Naive B cell (primary cell): ENCODE results near the gene BCL6B. TPM values are rescaled to one million over a fixed set of nuclear protein-coding genes. Genes with fewer than 3 reads are reported as not detected.

ENCODE experiments used
- ATAC-seq, 2 donors: fragments of 150-1000 bp; cut with Tn5 transposase; 2 replicates each; pipeline ENCODE4 v1.10.0; 2021; ENCODE audit warnings: low read depth in 2 of 2, mild to moderate bottlenecking in 2 of 2, moderate library complexity in 2 of 2
- DNase-seq: peaks from one replicate; pipeline ENCODE4 v3.0.0; 2022
- H3K27ac Mint-ChIP-seq, 6 donors: one replicate each; pipeline ENCODE4 v1.8.0; 2020 to 2022; ENCODE audit warnings: mild to moderate bottlenecking in 6 of 6, mixed read lengths in 6 of 6, moderate library complexity in 5 of 6, inconsistent platforms in 2 of 6
- H3K27me3 Mint-ChIP-seq, 3 donors: one replicate each; pipeline ENCODE4 v1.8.0; 2021 to 2022; ENCODE audit warnings: mixed read lengths in 3 of 3, mild to moderate bottlenecking in 1 of 3
- H3K36me3 Mint-ChIP-seq, 2 donors: one replicate each; pipeline ENCODE4 v1.8.0; 2020 to 2022; ENCODE audit warnings: mixed read lengths in 2 of 2, inconsistent platforms in 1 of 2, mild to moderate bottlenecking in 1 of 2
- H3K4me1 Mint-ChIP-seq, 3 donors: one replicate each; pipeline ENCODE4 v1.8.0; 2020 to 2022; ENCODE audit warnings: mixed read lengths in 3 of 3, inconsistent platforms in 1 of 3, mild to moderate bottlenecking in 1 of 3, moderate library complexity in 1 of 3
- H3K4me3 Mint-ChIP-seq, 8 donors: one replicate each; pipeline ENCODE4 v1.8.0; 2020 to 2022; ENCODE audit warnings: mild to moderate bottlenecking in 8 of 8, mixed read lengths in 8 of 8, moderate library complexity in 8 of 8, inconsistent platforms in 2 of 8
- H3K9me3 Mint-ChIP-seq, 7 donors: one replicate each; pipeline ENCODE4 v1.8.0; 2020 to 2022; ENCODE audit warnings: mixed read lengths in 7 of 7, mild to moderate bottlenecking in 5 of 7, inconsistent platforms in 2 of 7, moderate library complexity in 1 of 7
- polyA plus RNA-seq, 6 donors: library from polyadenylated mRNA; unstranded; fragments of 300-500 nt; fragmentation: Illumina TruSeq; gene quantifications; one replicate each; pipeline ENCODE4 v1.2.3, GENCODE V29; 2021; ENCODE audit warnings: low read depth in 6 of 6

Gene BCL6B
- polyA plus RNA-seq, 6 donors from 2014 or later = 0.21 to 0.36 (median 0.29) TPM; not detected in 3

- H3K36me3 Mint-ChIP-seq = no peaks in the 10 kb centered on the region
- H3K27ac Mint-ChIP-seq = peak overlapping the region in 1 of 6 donors; percentile 60
- DNase-seq = no peak
- no peaks in the 10 kb centered on the region for H3K9me3 Mint-ChIP-seq
- no peak overlapping the region for H3K4me3 Mint-ChIP-seq
- H3K4me1 Mint-ChIP-seq = peaks cover 0 to 3% (median 0%) of the 10 kb centered on the region in 3 donors
- no peak for ATAC-seq
- H3K27me3 Mint-ChIP-seq = peaks cover 20 to 40% (median 28%) of the 10 kb centered on the region in 3 donors
Measured at GRCh38 chr17:7060165-7060891, 37.5 kb downstream of the BCL6B start.

GRCh38 chr17:7063518-7064094 is 40.8 kb downstream of the BCL6B start:
- Mint-ChIP-seq H3K27ac (peak overlapping the region in 1 of 6 donors; percentile 79), H3K4me1 (peaks cover 0 to 3% (median 0%) of the 10 kb centered on the region in 3 donors), H3K36me3 (peaks cover 6 to 15% of the 10 kb centered on the region in 2 donors), H3K27me3 (peaks cover 20 to 56% (median 42%) of the 10 kb centered on the region in 3 donors), H3K9me3 (peaks cover 6 to 22% (median 14%) of the 10 kb centered on the region in 7 donors), H3K4me3 (no peak overlapping the region)
- no peak for ATAC-seq
- no peak for DNase-seq

- Mint-ChIP-seq H3K27me3 (peaks cover 14 to 52% (median 42%) of the 10 kb centered on the region in 3 donors), H3K4me3 (no peak overlapping the region), H3K4me1 (peaks cover 0 to 3% (median 0%) of the 10 kb centered on the region in 3 donors), H3K36me3 (peaks cover 9 to 21% of the 10 kb centered on the region in 2 donors), H3K27ac (peak overlapping the region in 1 of 6 donors; percentile 37), H3K9me3 (peaks cover 11 to 29% (median 18%) of the 10 kb centered on the region in 7 donors)
- no peak for DNase-seq
- ATAC-seq = no peak
Measured at GRCh38 chr17:7064261-7064660, 41.4 kb downstream of the BCL6B start.

GRCh38 chr17:7067198-7067597 is 44.3 kb downstream of the BCL6B start:
- no peak for DNase-seq
- H3K27ac Mint-ChIP-seq = no peak overlapping the region
- H3K4me3 Mint-ChIP-seq = no peak overlapping the region
- H3K27me3 Mint-ChIP-seq = peaks cover 8 to 57% (median 47%) of the 10 kb centered on the region in 3 donors
- ATAC-seq = no peak
- H3K9me3 Mint-ChIP-seq = peaks cover 11 to 30% (median 18%) of the 10 kb centered on the region in 7 donors
- peaks cover 9 to 25% of the 10 kb centered on the region in 2 donors for H3K36me3 Mint-ChIP-seq
- H3K4me1 Mint-ChIP-seq = peaks cover under 1 to 14% (median 9%) of the 10 kb centered on the region in 3 donors

- Mint-ChIP-seq H3K27ac (peak overlapping the region in 1 of 6 donors; percentile 88), H3K4me3 (no peak overlapping the region), H3K27me3 (peaks cover 7 to 56% (median 39%) of the 10 kb centered on the region in 3 donors), H3K4me1 (peaks cover 6 to 25% (median 13%) of the 10 kb centered on the region in 3 donors), H3K9me3 (peaks cover 11 to 30% (median 18%) of the 10 kb centered on the region in 7 donors), H3K36me3 (peaks cover 9 to 25% of the 10 kb centered on the region in 2 donors)
- no peak for ATAC-seq
- no peak for DNase-seq
Measured at GRCh38 chr17:7068268-7068667, 45.4 kb downstream of the BCL6B start.

- peaks cover 9 to 25% of the 10 kb centered on the region in 2 donors for H3K36me3 Mint-ChIP-seq
- peaks cover 6 to 26% (median 10%) of the 10 kb centered on the region in 3 donors for H3K4me1 Mint-ChIP-seq
- no peak overlapping the region for H3K4me3 Mint-ChIP-seq
- ATAC-seq (no peak), DNase-seq (no peak)
- peaks cover 11 to 30% (median 18%) of the 10 kb centered on the region in 7 donors for H3K9me3 Mint-ChIP-seq
- H3K27me3 Mint-ChIP-seq = peaks cover 0 to 35% (median 24%) of the 10 kb centered on the region in 3 donors
- H3K27ac Mint-ChIP-seq = peak overlapping the region in 1 of 6 donors; percentile 34
Measured at GRCh38 chr17:7070712-7071111, 47.9 kb downstream of the BCL6B start.

GRCh38 chr17:7072406-7072805 is 49.6 kb downstream of the BCL6B start:
- Mint-ChIP-seq H3K4me3 (peak overlapping the region in 5 of 8 donors; percentile 4 to 78 (median 56)), H3K4me1 (peaks cover 6 to 31% (median 10%) of the 10 kb centered on the region in 3 donors), H3K27me3 (peaks cover 0 to 36% (median 19%) of the 10 kb centered on the region in 3 donors), H3K27ac (peak overlapping the region in 5 of 6 donors; percentile 20 to 95 (median 72)), H3K9me3 (peaks cover 9 to 20% (median 15%) of the 10 kb centered on the region in 7 donors), H3K36me3 (peaks cover 9 to 22% of the 10 kb centered on the region in 2 donors)
- DNase-seq = no peak
- no peak for ATAC-seq

GRCh38 chr17:7074931-7075330 is 52.1 kb downstream of the BCL6B start:
- Mint-ChIP-seq H3K27ac (no peak overlapping the region), H3K36me3 (no peaks in the 10 kb centered on the region), H3K27me3 (peaks cover 0 to 38% (median 13%) of the 10 kb centered on the region in 3 donors), H3K4me3 (no peak overlapping the region), H3K9me3 (no peaks in the 10 kb centered on the region), H3K4me1 (peaks cover 6 to 31% (median 10%) of the 10 kb centered on the region in 3 donors)
- no peak for ATAC-seq
- DNase-seq = no peak

DNA sequence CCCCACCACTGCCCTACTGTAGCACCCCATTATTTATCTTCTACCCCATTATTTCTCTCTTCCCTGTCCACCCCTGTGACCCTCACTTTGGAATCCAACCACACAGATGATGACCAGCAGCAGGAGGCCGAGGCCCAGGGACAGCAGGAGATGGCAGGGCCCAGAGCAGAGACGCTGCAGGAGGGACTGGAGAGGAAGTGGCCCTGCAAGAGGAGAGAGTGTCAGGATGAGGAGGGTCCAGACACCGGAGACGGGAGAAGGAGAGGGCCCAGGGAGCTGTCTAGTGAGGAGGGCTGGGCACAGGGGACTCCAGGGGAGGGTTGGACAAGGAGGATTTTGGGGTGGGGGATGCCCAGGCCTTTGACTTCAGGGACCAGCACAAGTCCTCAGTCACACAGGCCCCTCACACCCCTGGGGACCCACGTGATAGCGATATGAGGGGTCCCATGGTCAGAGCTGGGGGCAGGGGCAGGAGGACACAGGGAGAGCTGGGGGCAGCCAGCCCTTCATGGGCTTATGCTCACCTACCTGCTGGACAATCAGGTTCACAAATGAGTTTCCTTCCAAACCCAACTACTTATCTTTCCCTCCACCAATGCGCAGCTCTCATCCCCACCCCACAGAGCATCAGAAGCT is 55.2 kb downstream of the BCL6B start:
- H3K27me3 Mint-ChIP-seq = peaks cover 0 to 40% (median 21%) of the 10 kb centered on the region in 3 donors
- ATAC-seq (no peak), DNase-seq (no peak)
- no peaks in the 10 kb centered on the region for H3K9me3 Mint-ChIP-seq
- peak overlapping the region in 1 of 6 donors; percentile 76 for H3K27ac Mint-ChIP-seq
- no peak overlapping the region for H3K4me3 Mint-ChIP-seq
- no peaks in the 10 kb centered on the region for H3K36me3 Mint-ChIP-seq
- H3K4me1 Mint-ChIP-seq = peaks cover 4 to 34% (median 4%) of the 10 kb centered on the region in 3 donors

DNA sequence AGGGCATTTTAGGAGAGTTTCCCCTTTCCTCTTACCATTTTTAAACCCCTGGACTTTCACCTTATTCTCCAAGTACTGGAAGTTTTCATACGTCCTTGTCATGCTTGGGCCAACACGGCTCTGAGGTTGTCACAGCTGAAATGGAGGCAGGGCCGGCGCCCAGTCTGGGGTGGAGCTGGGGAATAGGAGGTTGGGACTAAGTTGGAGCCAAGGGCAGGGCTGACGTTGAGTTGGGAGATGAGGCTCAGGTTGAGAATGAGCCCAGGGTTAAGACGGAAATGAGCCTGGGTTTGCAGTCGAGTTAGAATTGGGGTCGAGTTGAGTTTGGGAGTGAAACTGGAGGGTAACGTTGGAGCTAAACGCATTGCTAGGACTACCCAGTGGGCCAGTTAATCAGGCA is 55.9 kb downstream of the BCL6B start:
- Mint-ChIP-seq H3K27me3 (peaks cover 0 to 47% (median 28%) of the 10 kb centered on the region in 3 donors), H3K36me3 (no peaks in the 10 kb centered on the region), H3K27ac (peak overlapping the region in 2 of 6 donors; percentile 74 to 84), H3K4me1 (peaks cover 4 to 35% (median 4%) of the 10 kb centered on the region in 3 donors), H3K4me3 (no peak overlapping the region), H3K9me3 (no peaks in the 10 kb centered on the region)
- DNase-seq = no peak
- ATAC-seq = no peak

Other genes with a start within 250 kb of the BCL6B start
- not detected for gene FBXO39, start 246.8 kb upstream of the BCL6B start, polyA plus RNA-seq
- not detected for gene TEKT1, start 191.3 kb upstream of the BCL6B start, polyA plus RNA-seq
- 1 to 10 TPM in 3 of 6 donors, under 1 TPM in 2, not detected in 1; 0.27 to 2.5 (median 1.4) TPM for gene ALOX12, start 27.0 kb upstream of the BCL6B start, polyA plus RNA-seq
- gene RNASEK, start 10.4 kb upstream of the BCL6B start, polyA plus RNA-seq = 100 to 1,000 TPM; 678 to 895 (median 858) TPM
- gene SLC16A13, start 13.0 kb downstream of the BCL6B start, polyA plus RNA-seq = 1 to 10 TPM in 5 of 6 donors, under 1 TPM in 1; 0.66 to 3.0 (median 2.4) TPM
- gene SLC16A11, start 21.0 kb downstream of the BCL6B start, polyA plus RNA-seq = 1 to 10 TPM in 5 of 6 donors, not detected in 1; 1.8 to 3.6 (median 2.3) TPM
- gene CLEC10A, start 57.2 kb downstream of the BCL6B start, polyA plus RNA-seq = under 1 TPM in 1 of 6 donors, not detected in 5; 0.82 TPM
- gene ASGR2, start 91.8 kb downstream of the BCL6B start, polyA plus RNA-seq = not detected
- gene ASGR1, start 156.3 kb downstream of the BCL6B start, polyA plus RNA-seq = under 1 TPM in 1 of 6 donors, not detected in 5; 0.19 TPM
- under 1 TPM in 5 of 6 donors, not detected in 1; 0.06 to 0.29 (median 0.22) TPM for gene DLG4, start 196.8 kb downstream of the BCL6B start, polyA plus RNA-seq
- gene ACADVL, start 196.9 kb downstream of the BCL6B start, polyA plus RNA-seq = 100 to 1,000 TPM in 1 of 6 donors, 10 to 100 TPM in 5; 63.9 to 102 (median 75.0) TPM
- gene DVL2, start 211.5 kb downstream of the BCL6B start, polyA plus RNA-seq = 10 to 100 TPM; 23.4 to 33.1 (median 25.5) TPM
- 10 to 100 TPM; 11.9 to 24.2 (median 20.5) TPM for gene PHF23, start 216.4 kb downstream of the BCL6B start, polyA plus RNA-seq
- gene GABARAP, start 219.4 kb downstream of the BCL6B start, polyA plus RNA-seq = 1,000 to 10,000 TPM in 4 of 6 donors, 100 to 1,000 TPM in 2; 833 to 1,381 (median 1,181) TPM
- 10 to 100 TPM; 44.6 to 90.2 (median 53.0) TPM for gene CTDNEP1, start 228.7 kb downstream of the BCL6B start, polyA plus RNA-seq
- 10 to 100 TPM; 54.2 to 94.8 (median 80.6) TPM for gene ELP5, start 229.2 kb downstream of the BCL6B start, polyA plus RNA-seq
- 1 to 10 TPM in 5 of 6 donors, not detected in 1; 2.9 to 6.9 (median 4.8) TPM for gene CLDN7, start 239.4 kb downstream of the BCL6B start, polyA plus RNA-seq